Ascending aorta (tissue), 2 donors: ENCODE measurements around the gene RAB40B. TPM values are rescaled to one million over a fixed set of nuclear protein-coding genes. Genes with fewer than 3 reads are reported as not detected.

Experiments used
- DNase-seq, 2 donors: peaks; one replicate each; pipeline ENCODE4 v3.0.0-alpha.2; 2019; ENCODE audit warnings: low spot score in 2 of 2
- H3K27ac ChIP-seq, 2 donors: fragments of 200-600 bp; sonication (generic); one replicate each; pipeline ENCODE4 v1.5.1; 2016 to 2017; ENCODE audit warnings: mild to moderate bottlenecking in 1 of 2
- H3K27me3 ChIP-seq: fragments of 200-600 bp; sonication (generic); one replicate; pipeline ENCODE4 v1.5.1; 2017
- H3K36me3 ChIP-seq, 2 donors: fragments of 200-600 bp; sonication (generic); one replicate each; pipeline ENCODE4 v1.5.1; 2016
- H3K4me1 ChIP-seq, 2 donors: fragments of 200-600 bp; sonication (generic); one replicate each; pipeline ENCODE4 v1.5.1; 2016 to 2017; ENCODE audit warnings: mild to moderate bottlenecking in 1 of 2
- H3K4me3 ChIP-seq, 2 donors: fragments of 200-600 bp; sonication (generic); one replicate each; pipeline ENCODE4 v1.5.1; 2016 to 2017; ENCODE audit warnings: mild to moderate bottlenecking in 1 of 2
- H3K9me3 ChIP-seq, 2 donors: fragments of 200-600 bp; sonication (generic); one replicate each; pipeline ENCODE4 v1.5.1; 2016
- CTCF ChIP-seq, 3 experiments: fragments of 200-600 bp in 2 of 3; fragments of 450-650 bp in 1 of 3; sonication (generic) in 2 of 3; IDR thresholded peaks; one replicate each; pipeline ENCODE4 v1.5.1; 2016 to 2019; ENCODE audit warnings: antibody characterized with exemption in 3 of 3, mild to moderate bottlenecking in 1 of 3, moderate library complexity in 1 of 3
- intact Hi-C: fragments of 100-400 bp; cut with DNase I; formaldehyde crosslinking; loops from one replicate; pipeline ENCODE4 v1.15.1; 2023
- total RNA-seq: library from RNA; depleted of rRNA; stranded (reverse); fragments of >200 nt; gene quantifications from one replicate; pipeline ENCODE4 v1.1.0, GENCODE V29; 2016

The RAB40B gene
- total RNA-seq, 1 donor from 2014 or later = 9.4 TPM

GRCh38 chr17:82662711-82663261, 35.7 kb downstream of the RAB40B start:
- Histone ChIP-seq H3K4me1 (no peaks in the 10 kb centered on the region), H3K27ac (no peak overlapping the region), H3K9me3 (no peaks in the 10 kb centered on the region), H3K36me3 (peaks cover 6 to 22% of the 10 kb centered on the region in 2 donors), H3K4me3 (no peak overlapping the region), H3K27me3 (no peaks in the 10 kb centered on the region)
- intact Hi-C loops = no loop called here
- no peak for DNase-seq
- TF ChIP-seq CTCF (IDR thresholded peaks at IDR 0.05) = no peak

GRCh38 chr17:82661717-82662683, 36.5 kb downstream of the RAB40B start:
- Histone ChIP-seq H3K4me1 (no peaks in the 10 kb centered on the region), H3K9me3 (no peaks in the 10 kb centered on the region), H3K4me3 (no peak overlapping the region), H3K27me3 (no peaks in the 10 kb centered on the region), H3K27ac (no peak overlapping the region), H3K36me3 (peaks cover 10 to 23% of the 10 kb centered on the region in 2 donors)
- DNase-seq = no peak
- intact Hi-C loops = no loop called here
- TF ChIP-seq CTCF (IDR thresholded peaks at IDR 0.05) = no peak

GRCh38 chr17:82659886-82660285, 38.6 kb downstream of the RAB40B start:
- Histone ChIP-seq H3K36me3 (peaks cover 10 to 23% of the 10 kb centered on the region in 2 donors), H3K4me1 (no peaks in the 10 kb centered on the region), H3K27ac (no peak overlapping the region), H3K9me3 (no peaks in the 10 kb centered on the region), H3K4me3 (no peak overlapping the region), H3K27me3 (no peaks in the 10 kb centered on the region)
- intact Hi-C loops = no loop called here
- DNase-seq = no peak
- no peak for TF ChIP-seq CTCF (IDR thresholded peaks at IDR 0.05)

GRCh38 chr17:82658796-82659452, 39.6 kb downstream of the RAB40B start:
- H3K4me3 ChIP-seq = no peak overlapping the region
- no peaks in the 10 kb centered on the region for H3K9me3 ChIP-seq
- no peak overlapping the region for H3K27ac ChIP-seq
- no peaks in the 10 kb centered on the region for H3K4me1 ChIP-seq
- no peak for DNase-seq
- no peaks in the 10 kb centered on the region for H3K27me3 ChIP-seq
- no peak for TF ChIP-seq CTCF (IDR thresholded peaks at IDR 0.05)
- intact Hi-C loops = no loop called here
- H3K36me3 ChIP-seq = peaks cover 10 to 19% of the 10 kb centered on the region in 2 donors

GRCh38 chr17:82658331-82658730, 40.2 kb downstream of the RAB40B start:
- Histone ChIP-seq H3K27ac (no peak overlapping the region), H3K4me1 (no peaks in the 10 kb centered on the region), H3K4me3 (no peak overlapping the region), H3K36me3 (peaks cover 10 to 15% of the 10 kb centered on the region in 2 donors), H3K9me3 (no peaks in the 10 kb centered on the region), H3K27me3 (no peaks in the 10 kb centered on the region)
- intact Hi-C loops = no loop called here
- DNase-seq = no peak
- TF ChIP-seq CTCF (IDR thresholded peaks at IDR 0.05) = no peak
